ENCODE data around the gene PRRC2A.
"Not testable (repeated sequence)": the region's sequence is repeated elsewhere in the genome, so short reads cannot be mapped to it uniquely, and the experiment has no call there.

The PRRC2A gene

GRCh38 chr6:31585491-31585890 is 35.0 kb upstream of the PRRC2A start:
- in situ Hi-C loops (cut with MboI; ENCODE audit: low sequenced_read_pairs) = no loop called here

GRCh38 chr6:31586008-31586407 is 34.5 kb upstream of the PRRC2A start, which contains the start of gene LST1:
Gene LST1, plus strand, starts transcription at chr6:31586277. Its CDS starts 1,023 bp downstream, at chr6:31587300.
- in situ Hi-C loops (cut with MboI; ENCODE audit: low sequenced_read_pairs) = no loop called here

DNA sequence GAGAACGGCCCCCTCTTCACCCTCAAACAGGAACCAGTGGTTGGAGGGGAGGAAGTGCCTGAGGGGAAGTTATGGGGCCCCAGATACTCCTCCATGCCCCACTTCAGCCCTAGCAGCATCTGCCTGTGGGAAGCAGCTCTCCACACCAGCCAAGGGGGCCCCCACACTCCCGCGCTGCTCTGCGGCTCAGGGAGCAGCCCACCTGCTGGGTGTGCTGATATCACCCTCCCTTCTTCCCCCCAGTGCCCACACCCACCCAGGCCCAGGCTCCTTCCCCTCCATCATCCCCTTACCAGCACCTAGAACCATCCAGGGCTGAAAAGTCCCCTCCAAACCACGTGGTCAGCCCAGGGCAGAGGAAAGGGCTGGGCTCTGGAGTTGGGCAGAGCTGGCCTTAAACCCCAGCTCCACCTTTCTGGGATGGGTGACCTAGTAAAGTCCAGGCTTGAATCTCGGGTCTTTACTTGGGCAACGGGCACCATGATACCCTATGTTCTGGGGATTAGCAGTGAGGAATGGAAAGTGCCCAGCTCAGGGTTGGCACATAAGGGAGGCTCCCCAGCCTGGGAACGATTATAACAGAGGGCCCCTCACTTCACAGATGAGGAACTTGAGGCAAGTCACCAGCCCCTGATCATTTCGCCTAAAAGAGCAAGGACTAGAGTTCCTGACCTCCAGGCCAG is 33.8 kb upstream of the PRRC2A start:
- in situ Hi-C loops (cut with MboI; ENCODE audit: low sequenced_read_pairs) = no loop called here

DNA sequence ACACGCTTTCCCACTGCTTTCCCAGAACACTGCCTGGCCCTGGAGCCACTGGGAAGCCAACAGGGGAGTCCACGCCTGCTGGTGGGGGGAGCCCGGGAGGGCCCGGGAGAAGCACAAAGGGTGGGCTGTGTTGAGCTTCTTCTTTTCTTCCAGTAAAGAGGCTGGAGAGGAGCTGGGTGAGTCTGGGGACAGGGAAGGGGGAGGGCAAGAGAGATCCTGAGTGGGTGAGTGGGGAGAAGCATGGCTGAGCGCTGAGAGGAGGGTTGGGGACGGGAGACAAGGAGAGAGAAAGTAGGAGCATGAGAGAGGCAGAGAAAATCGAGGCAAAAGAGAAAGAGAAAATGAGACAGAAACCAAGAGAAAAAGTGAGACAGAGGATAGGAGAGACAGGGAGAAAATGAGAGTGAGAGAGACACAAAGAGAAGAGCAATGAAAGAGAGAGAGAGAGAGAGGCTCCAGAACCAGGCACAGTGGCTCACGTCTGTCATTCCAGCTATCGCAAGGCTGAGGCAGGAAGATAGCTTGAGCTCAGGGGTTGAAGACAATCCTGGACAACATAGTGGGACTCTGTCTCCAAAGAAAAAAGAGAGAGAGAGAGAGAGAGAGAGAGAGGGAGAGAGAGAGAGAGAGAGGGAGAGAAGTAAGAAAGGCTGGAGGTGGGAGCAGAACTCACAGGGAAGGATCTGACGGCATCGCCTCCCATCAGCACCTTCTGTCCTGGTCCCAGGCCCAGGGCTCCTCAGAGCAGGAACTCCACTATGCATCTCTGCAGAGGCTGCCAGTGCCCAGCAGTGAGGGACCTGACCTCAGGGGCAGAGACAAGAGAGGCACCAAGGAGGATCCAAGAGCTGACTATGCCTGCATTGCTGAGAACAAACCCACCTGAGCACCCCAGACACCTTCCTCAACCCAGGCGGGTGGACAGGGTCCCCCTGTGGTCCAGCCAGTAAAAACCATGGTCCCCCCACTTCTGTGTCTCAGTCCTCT is 32.4 kb upstream of the PRRC2A start:
- in situ Hi-C loops (cut with MboI; ENCODE audit: low sequenced_read_pairs) = no loop called here

GRCh38 chr6:31588871-31589650 is 31.5 kb upstream of the PRRC2A start:
- in situ Hi-C loops (cut with MboI; ENCODE audit: low sequenced_read_pairs) = no loop called here

- in situ Hi-C loops (cut with MboI; ENCODE audit: low sequenced_read_pairs) = not testable (repeated sequence)
Measured at GRCh38 chr6:31590691-31591090, 29.8 kb upstream of the PRRC2A start.

GRCh38 chr6:31592396-31592771 is 28.1 kb upstream of the PRRC2A start:
- in situ Hi-C loops (cut with MboI; ENCODE audit: low sequenced_read_pairs) = no loop called here

DNA sequence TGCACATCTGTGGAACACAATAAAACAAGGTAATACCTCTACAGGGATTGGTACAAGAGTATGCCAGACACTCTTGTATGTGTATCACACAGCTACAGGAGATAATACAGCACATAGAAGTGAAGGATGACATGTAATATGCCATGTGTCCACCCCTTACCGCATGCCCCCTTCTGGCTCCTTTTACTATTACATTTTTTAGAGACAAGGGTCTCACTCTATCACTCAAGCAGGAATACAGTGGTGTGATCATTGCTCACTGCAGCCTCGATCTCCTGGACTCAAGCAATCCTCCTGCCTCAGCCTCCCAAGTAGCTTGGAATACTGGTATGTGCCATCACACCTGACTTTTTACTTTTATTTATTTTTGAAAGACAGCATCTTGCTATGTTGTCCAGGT is 23.5 kb upstream of the PRRC2A start:
- in situ Hi-C loops (cut with MboI; ENCODE audit: low sequenced_read_pairs) = no loop called here

DNA sequence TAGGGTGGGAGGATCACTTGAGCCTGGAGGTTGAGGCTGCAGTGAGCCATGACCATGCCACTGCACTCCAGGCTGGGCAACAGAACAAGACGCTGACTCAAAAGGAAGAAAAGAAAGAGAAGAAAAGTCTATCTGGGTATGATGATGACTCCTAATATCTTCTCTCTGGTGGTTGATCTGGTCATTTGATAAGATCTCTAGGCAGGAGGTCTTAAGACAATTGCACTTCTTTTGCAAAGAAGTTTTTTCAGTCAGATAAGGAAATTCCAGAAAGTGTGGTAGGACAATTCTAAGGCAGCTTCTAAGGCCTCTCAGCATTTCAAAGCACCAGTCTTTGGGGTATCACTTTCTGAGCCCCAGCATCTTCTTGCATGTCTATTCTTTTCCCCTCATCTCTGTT is 13.2 kb upstream of the PRRC2A start:
- in situ Hi-C loops (cut with MboI; ENCODE audit: low sequenced_read_pairs) = no loop called here

- in situ Hi-C loops (cut with MboI; ENCODE audit: low sequenced_read_pairs) = no loop called here
Measured at GRCh38 chr6:31609519-31610406, 10.8 kb upstream of the PRRC2A start.

DNA sequence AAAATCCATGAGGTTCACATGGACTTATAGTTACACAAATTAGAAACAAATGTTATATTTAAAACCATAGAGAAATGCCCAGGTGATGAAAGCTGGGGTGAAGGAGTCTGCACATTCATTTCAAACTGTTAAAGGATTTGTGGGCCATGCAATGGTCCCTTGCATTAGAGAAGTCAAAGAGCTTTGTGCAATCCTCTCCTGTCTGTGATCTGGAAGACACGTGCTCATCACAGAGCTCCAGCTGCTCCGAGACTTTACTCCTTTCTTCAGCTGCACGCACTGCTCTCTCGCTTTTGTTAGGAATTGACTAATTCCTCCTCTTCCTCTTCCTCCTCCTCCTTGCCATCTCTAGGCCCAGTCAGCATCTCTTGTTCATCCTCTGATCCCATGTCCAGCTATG is 9.5 kb upstream of the PRRC2A start:
- in situ Hi-C loops (cut with MboI; ENCODE audit: low sequenced_read_pairs) = no loop called here

DNA sequence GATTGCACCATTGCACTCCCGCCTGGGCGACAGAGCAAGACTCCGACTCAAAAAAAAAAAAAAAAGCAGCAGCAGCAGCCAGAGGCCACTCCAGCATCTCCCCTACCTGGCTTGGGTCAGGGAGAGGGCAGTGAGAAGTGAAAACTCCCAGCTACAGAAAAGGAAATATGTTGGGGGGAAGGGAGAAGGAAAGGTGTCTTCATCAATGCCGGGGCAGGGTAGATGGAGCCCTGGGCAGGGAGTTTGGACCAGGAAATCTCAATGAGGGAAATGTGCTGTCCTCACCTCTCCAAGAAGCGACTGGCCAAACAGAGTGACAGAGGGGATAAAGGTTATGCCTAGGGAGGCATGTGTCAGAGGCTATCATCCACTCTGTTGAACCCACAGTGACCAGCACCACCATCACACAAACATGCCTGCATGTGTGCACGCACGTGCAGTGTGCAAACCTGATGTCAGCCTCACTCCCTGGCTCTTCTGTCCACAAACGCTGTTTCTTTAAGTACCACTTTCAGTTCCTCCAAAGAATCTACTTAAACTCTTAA is 6.4 kb upstream of the PRRC2A start:
- in situ Hi-C loops (cut with MboI; ENCODE audit: low sequenced_read_pairs) = no loop called here

DNA sequence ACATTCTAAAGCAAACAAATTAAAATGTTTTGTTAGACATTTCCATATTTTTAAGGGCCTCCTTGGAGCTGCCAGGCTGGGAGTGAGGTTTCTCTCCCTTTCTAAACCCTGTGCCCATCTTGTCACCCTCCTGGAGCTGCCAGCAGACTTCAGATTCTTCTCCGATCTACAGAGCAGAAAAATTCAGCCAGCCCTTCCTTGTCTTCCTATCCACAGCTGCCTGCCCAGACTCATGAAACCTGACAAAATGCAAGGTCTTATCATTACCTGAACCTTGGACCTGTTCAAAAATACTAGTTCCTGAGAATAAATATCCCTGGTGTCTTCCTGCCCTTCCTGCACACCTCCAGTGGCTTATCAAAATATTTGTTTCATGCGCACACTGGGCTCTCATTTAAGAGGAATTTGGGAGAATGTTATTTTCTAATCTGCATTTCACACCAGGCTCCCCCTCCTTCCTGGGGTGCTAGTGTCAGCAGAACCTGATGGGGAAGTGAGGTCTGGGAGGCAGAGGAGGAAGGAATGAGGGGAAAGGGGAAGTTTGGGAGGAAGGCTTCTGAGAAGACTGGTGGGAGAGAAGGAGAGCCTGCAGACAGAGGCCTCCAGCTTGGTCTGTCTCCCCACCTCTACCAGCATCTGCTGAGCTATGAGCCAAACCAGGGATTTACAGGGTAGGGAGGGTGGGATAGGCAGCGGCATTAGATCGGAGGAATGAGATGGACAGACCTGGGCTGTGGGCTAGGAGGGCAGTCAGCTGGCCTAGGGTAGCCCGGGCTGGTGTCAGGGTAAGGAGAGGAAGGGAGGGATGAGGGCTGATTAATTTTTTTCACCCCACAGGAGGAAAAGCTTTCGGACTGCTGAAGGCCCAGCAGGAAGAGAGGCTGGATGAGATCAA is 5.6 kb upstream of the PRRC2A start, which contains the start of gene AIF1:
Gene AIF1 (plus strand): TSS at position 551 of the 895 bp plus-strand sequence. CDS start 96 bp downstream, at position 647.
- in situ Hi-C loops (cut with MboI; ENCODE audit: low sequenced_read_pairs) = no loop called here

DNA sequence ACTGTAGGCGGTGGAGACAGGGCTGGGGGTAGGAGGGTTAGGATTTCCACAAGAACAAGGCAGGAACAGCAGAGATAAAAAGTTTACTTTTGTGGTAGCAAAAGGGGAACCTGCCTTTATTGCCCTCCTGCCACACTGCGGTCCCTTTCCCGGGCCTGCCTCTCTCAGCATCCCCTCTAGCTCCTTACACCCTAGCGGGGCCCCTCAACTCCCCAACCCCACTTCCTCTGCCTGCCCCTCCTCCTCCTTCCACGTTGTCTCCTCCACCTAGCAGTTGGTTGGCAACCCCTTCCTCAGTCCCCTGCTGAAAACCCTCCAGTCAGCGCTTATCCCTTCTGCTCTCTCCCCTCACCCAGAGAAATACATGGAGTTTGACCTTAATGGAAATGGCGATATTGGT is 4.8 kb upstream of the PRRC2A start:
- in situ Hi-C loops (cut with MboI; ENCODE audit: low sequenced_read_pairs) = no loop called here

- in situ Hi-C loops (cut with MboI; ENCODE audit: low sequenced_read_pairs) = no loop called here
Measured at GRCh38 chr6:31617010-31617409, 3.5 kb upstream of the PRRC2A start.

DNA sequence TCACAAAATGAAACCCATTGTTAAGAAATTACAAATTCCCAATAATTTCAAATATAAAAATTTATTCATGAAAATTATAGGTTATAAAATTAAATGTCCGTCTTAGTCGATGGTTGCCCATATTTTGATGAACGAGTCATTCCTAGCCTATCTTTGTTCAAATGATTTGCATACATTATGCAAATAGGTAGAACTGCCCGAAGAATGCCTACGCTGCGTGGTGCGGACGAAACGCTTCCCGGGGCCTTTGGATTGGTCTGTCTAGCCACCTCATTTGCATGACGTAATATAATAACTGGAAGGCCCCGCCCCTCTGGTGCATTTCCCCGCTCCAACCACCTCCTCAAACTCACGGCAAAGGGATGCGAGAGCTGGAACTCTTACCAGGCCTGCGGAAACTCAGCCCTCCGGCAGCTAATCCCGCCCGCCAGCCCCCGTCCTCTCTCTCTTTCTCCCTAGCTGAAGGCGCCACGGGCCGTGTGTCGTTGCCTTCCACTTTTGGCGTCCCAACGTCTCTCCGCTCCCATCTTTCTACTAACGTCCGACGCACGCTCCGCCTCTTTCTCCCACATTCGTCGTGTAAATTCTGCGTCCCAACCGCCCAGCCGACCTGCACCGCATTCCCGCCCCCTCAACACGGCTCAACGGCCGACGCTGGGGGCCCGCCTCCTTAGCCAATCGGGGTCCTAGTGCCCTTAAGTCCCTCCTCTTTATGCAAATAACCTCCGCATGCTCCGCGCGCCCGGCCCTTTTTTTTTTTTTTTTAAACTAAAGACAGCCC is 520 bp upstream of the PRRC2A start:
- in situ Hi-C loops (cut with MboI; ENCODE audit: low sequenced_read_pairs) = no loop called here

GRCh38 chr6:31621320-31621939 is 915 bp downstream of the PRRC2A start:
- in situ Hi-C loops (cut with MboI; ENCODE audit: low sequenced_read_pairs) = no loop called here

- in situ Hi-C loops (cut with MboI; ENCODE audit: low sequenced_read_pairs) = no loop called here
Measured at GRCh38 chr6:31621991-31622390, 1.5 kb downstream of the PRRC2A start.

Data from hTERT RPE-1 (cell line).